ENCODE data around the gene MYH11.
"Not testable (repeated sequence)": the region's sequence is repeated elsewhere in the genome, so short reads cannot be mapped to it uniquely, and the experiment has no call there.

Gene MYH11

DNA sequence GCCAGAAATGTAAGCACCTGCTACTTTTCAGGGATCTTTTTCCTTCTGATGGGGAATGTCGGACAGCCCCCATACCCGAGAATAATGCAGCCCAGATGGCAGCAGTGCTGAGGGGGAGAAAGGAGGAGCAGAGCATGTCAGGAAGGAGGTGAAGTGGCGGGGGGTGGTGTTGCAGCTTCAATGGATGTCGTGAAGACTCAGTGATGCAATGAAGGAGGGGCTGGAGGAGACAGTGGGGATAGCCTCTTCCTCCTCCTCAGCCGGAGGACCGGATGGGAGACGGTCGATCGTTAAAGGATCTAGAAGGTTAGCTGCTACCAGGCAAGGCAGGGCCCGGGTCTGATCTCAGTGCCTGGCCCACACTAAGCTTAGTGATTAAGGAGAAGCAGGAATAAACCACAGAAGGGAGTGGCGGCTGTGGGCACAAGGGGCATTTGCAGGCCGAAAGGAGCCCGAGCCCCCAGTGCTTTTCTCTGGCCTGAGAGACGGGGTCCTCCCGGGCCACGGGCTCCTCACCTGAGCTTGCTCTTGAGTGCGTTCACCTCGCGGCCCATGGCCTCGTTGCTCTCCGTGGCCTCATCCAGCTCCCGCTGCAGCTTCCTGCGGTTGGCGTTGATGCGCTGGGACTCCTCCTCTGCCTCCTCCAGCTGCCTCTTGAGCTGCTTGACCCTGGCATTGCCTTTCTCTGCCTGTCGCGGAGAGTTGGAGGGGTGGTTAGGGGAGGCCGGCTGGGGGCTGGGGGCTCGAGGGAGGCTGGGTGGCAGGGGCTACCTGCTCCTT lies 142.2 kb downstream of the MYH11 start:
- no peak for DNase-seq (ENCODE audit: low read depth)

DNA sequence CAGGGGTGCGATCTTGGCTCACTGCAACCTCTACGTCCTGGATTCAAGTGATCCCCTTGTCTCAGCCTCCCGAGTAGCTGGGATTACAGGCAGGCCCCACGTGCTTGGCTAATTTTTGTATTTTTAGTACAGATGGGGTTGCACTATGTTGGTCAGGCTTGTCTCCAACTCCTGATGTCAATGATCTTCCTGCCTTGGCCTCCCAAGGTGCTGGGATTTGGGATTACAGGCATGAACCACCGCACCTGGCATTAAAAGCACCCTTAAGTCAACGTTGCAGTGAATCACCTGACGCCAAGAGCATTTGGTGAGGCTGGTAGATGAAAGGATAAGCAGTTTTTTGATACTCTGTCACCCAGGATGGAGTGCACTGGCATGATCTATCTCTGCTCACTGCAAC lies 147.8 kb downstream of the MYH11 start:
- no peak for DNase-seq (ENCODE audit: low read depth)

DNA sequence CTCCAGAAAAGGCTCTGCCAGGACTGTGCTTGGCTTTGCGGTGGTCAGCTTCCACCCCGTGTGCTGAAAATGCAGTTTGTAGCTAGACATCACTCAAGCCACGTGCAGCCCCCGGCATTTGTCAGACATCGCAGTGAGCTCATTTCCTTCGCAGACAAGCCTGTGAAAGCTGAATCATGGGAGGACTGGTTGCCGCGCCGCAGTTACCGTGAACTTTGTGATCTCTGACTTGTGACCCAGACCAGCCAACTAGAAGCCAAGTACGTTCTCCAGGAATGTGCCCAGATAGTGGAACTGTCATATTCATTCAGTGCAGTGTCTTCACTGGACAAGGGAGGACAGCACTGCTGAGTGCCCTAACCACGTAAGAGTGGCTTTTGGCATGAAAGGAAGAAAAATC lies 148.7 kb downstream of the MYH11 start:
- no peak for DNase-seq (ENCODE audit: low read depth)

DNA sequence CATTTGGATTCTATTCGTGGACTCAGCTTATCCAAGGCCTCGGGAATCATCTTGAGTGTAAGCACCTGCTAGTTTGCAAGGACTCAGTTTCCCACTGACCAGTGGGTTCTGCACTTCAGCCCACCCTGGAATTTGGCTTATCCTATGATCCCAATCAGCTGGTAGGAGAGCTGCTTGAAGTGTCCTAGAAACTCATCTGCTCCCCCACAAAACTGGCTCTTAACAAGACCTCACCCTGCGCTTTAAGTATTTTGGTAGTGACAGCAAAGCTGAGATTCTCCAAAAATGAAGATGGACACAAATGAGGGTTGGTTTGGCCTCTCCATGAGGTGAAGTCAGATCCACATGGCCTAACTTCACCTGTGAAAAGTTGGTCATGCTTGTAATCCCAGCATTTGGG lies 149.5 kb downstream of the MYH11 start:
- no peak for DNase-seq (ENCODE audit: low read depth)

DNA sequence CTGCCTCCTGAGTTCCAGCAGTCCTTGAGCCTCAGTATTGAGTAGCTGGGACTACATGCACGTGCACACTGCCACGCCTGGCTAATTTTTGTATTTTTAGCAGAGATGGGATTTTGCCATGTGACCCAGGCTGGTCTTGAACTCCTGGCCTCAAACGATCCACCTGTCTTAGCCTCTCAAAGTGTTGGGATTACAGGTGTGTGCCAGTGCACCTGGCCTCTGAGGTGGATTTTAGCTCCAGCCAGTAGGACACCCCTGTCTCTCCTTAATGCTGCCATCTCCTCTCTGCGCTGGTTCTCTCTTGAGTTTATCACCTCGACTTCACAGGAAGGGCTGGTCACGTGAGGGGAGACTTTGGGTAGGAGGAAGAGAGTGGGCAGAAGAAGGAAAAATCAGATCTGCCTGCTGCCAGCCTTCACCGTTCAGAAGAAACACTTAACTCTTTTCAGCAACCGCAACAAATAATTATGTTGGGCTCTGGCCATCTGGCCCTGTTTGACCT lies 151.7 kb downstream of the MYH11 start:
- DNase-seq (ENCODE audit: low read depth): no peak

DNA sequence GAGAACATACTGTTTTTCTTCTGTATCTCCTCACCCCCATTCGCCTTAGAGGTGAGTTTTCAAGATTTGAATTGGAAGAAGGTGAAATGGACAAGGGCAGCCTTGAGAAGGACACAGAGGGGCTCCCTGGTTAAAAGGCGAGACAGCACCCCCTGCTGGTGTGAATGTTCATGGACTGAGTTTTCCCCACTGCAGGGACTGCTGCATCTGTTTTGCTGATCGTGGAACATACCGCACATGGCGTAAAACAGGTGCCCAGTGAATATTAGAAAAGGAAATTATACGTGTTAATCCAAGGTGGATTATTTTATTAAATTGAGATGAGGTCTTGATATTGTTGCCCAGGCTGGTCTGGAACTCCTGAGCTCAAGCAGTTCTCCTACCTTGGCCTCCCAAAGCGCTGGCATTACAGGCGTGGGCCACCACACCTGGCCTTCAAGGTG lies 152.3 kb downstream of the MYH11 start:
- peak; percentile 59 for DNase-seq (ENCODE audit: low read depth)

DNA sequence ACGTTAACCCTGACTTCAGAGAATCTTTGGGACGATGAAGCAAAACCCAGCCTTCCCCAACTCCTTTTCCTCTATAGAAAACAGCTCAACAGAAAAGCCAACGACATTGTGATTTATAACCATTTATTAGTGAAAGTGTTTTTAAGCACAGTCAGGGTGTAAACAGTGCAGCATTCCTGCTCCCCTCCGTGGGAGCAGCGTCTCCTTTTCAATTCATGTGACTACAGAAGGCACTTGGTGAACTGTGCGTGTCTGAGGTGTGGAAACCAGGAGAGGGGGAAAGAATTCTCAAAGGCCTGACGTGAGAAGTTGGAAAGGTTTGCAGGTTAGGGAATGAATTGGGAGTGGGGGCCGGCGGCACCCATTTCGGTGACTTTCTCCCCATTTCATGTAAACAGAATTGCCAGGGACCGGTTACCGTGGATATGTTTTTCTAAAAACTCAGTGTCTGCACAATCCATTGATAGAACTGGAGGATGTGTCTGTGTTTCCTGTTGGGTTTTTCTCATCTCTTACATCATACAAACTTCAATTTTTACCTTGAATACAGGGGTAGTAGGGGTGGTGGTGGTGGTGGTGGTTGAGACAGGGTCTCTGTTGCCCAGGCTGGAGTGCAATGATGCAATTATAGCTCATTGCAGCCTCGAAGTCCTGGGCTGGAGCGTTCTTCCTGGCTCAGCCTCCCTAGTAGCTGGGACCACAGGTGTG lies 153.6 kb downstream of the MYH11 start:
- no peak for DNase-seq (ENCODE audit: low read depth)

DNA sequence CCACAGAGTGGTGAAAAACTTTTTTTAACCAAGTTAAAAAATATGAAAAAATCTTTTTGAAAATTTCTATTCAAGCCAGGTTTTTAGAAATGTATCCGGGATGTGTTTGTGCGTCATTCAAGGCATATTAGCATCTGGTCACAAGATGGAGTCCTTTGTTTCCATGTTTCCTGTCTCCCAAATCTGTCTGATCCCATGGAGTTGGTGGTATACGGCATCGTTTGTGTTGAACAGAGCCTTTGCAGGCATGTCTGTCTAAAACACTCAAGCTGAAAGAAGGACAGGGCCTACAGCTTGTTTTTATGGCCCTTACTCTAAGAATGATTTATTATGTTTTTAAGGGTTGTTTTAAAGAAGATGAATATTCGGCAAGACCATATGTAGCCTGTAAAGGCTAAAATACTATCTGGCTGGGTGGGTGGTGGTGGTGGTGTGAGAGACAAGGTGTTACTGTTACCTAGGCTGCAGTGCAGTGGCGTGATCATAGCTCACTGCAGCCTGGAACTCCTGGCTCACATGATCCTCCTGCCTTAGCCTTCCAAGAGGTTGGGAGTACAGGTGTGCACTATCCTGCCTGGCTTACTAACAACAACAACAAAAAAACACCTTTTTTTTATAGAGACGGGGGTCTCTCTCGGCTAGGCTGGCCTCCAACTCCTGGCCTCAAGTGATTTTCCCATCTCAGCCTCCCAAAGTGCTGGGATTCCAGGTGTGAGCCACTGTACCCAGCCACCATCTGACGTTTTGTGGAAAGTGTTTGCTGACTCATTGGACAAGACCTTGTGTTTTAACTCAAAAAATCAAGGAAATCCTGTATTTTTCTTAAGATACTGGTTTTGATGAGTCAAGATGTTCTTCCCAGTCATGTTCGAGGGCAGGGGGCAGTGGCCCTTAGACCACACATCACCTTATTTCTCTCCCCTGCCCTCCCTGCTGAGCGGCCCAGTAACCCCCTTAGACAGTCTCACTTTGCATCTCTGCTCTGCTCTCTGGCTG lies 154.6 kb downstream of the MYH11 start:
- DNase-seq (ENCODE audit: low read depth): no peak

DNA sequence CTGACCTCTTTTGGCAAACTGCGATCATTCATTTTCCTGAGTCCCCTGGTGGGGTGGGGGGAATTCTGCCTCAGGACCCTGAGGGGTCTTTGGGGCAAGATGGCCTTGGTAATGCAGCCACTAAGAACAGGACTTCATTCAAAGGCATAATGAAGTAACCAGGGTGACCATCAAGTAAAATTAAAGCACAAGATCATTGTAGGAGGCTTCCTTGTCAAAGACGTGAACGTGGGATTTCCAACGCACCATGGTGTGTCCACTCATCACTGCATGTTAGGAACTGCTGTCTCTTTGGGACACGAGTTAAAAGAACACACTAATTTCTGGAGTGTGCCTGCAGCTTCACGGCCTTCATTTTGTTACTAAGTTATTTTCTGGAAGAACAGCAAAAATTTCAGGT lies 155.5 kb downstream of the MYH11 start:
- DNase-seq (ENCODE audit: low read depth): no peak

DNA sequence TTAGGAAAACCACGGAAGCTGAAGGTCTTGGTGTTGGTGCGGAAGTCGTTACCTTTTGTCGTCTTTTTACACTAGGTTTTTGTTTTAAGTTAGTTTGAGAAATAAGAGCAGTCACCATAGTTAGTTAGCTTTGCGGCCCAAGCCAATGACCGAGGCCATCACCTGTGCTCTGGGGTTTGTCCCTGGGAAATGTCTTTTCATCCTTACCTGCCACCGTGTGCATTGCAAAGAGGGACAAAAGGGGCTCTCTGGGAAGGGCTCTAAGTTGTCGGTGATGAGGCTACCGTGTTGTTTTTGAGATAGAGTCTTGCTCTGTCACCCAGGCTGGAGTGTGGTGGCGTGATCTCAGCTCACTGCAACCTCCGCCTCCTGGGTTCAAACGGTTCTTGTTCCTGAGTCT lies 157.0 kb downstream of the MYH11 start:
- DNase-seq (ENCODE audit: low read depth): no peak

DNA sequence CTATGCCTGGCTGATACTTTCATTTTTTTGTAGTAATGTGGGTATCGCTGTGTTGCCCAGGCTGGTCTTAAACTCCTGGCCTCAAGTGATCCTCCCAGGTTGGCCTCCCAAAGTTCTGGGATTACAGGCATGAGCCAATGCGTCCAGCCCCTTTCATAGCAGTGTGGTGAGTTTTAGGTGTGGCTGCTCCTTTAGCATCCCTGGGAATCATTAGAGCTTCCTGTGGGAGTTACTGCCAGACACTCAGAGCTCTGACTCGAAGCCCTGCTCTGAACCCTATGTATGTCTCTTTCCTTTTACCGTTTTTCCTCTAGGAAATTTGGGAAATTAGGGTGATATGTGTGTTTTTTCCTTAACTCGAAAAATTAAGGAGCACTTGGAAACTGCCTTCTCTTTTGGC lies 162.3 kb downstream of the MYH11 start:
- DNase-seq (ENCODE audit: low read depth): no peak

DNA sequence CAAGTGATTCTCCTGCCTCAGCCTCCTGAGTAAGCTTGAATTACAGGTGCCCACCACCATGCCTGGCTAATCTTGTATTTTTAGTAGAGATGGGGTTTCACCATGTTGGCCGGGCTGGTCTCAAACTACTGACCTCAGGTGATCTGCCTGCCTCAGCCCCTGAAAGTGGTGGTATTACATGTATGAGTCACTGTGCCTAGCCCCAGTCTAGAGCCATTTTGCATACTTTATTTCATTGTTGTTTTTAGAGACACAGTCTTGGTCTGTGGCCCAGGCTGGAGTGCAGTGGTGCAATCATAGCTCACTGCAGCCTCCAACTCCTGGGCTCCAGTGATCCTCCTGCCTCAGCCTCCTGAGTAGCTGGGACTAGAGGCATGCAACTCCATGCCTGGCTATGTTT lies 164.3 kb downstream of the MYH11 start:
- DNase-seq (ENCODE audit: low read depth): not testable (repeated sequence)

DNA sequence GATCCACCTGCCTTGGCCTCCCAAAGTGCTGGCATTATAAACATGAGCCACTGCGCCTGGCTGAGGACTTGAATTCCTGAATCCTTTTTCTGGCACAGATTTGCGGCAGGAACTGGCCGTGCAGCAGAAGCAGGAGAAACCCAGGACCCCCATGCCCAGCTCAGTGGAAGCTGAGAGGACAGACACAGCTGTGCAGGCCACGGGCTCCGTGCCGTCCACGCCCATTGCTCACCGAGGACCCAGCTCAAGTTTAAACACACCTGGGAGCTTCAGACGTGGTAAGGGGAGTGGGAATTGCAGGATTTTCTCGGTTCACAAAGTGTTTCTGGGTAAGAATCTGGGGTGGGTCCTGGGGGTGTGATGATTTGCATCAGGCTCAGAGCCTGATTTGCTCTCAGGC lies 165.8 kb downstream of the MYH11 start:
- no peak for DNase-seq (ENCODE audit: low read depth)

DNA sequence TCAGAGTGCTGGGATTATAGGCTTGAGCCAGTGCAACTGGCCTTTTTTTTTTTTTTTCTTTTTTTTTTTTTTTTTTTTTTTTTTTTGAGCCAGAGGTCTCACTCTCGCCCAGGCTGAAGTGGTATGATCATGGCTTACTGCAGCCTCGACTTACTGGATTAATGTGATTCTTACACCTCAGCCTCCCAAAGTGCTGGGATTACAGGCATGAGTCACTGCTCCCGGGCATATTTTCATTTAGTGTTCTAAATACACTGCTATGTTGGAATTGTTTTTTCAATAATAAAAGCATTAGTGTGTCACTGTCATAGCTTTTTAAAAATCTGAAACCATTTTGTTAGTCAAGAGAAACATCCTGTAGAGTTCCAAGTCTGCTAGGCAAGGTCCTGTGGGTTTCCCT lies 166.5 kb downstream of the MYH11 start:
- DNase-seq (ENCODE audit: low read depth): no peak

DNA sequence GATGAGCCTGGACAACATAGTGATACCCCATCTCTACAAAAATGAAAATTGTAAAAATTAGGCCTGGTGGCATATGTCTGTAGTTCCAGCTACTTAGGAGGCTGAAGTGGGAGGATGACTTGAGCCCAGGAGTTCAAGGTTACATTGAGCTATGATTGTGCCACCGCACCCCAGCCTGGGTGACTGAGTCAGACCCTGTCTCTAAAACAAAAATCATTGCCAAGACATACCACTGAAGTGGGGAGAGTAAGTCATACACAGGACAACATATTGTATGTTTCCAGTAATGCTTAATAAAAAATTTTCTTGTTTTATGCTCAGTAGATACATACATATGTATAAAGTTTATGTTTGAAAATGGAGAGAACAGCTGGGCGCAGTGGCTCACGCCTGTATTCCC lies 167.5 kb downstream of the MYH11 start:
- no peak for DNase-seq (ENCODE audit: low read depth)

DNA sequence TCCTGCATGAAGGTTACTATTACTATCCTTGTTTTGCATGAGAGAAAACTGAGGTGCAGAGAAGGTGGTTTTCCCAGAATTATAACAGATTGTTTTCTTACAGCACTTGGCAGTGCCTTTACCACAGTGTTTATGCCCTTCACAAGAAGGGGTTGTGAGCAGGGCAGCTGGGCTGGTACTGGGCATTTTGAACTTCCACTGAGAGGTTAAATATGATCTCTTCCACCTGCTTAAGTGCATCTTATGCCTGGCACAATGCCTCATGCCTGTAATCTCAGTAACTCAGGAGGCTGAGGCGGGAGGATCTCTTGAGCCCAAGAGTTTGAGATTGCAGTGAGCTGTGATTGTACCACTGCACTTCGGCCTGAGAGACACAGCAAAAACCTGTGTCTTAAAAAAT lies 170.5 kb downstream of the MYH11 start:
- DNase-seq (ENCODE audit: low read depth): no peak

DNA sequence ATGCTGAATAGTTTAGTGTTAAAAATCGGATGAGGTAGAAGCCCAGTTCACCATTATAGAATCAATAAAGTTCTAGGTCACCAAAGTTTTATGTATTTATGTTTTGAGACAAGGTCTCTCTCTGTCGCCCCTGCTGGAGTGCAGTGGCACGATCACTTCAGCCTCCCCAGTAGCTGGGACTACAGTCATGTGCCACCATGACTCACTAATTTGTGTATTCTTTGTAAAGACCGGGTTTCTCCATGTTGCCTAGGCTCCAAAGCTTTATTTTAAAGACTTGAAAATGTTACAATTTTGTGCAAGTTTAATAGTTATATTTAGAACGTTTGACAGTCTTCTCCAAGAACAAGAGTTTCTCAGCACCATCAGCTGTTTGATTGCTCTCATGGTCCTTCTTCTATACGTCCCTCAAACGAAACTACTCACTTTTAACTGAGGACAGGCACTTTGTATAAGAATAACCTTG lies 174.7 kb downstream of the MYH11 start:
- DNase-seq (ENCODE audit: low read depth): peak; percentile 18

DNA sequence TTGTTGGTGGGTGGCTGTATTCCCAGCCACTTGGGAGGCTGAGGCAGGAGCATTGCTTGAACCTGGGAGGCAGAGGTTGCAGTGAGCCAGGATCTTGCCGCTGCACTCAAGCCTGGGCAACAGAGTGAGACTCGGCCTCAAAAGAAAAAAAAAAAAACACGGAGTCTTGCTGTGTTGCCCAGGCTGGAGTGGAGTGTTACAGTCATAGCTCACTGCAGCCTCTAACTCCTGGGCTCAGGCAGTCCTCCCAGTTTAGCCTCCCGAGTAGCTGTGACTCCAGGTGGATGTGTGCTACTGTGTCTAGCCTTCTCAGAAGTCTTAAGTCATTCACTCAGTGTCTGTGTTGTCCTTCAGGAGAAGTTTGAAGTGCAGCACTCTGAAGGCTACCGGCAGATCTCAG lies 179.4 kb downstream of the MYH11 start:
- DNase-seq (ENCODE audit: low read depth): no peak

DNA sequence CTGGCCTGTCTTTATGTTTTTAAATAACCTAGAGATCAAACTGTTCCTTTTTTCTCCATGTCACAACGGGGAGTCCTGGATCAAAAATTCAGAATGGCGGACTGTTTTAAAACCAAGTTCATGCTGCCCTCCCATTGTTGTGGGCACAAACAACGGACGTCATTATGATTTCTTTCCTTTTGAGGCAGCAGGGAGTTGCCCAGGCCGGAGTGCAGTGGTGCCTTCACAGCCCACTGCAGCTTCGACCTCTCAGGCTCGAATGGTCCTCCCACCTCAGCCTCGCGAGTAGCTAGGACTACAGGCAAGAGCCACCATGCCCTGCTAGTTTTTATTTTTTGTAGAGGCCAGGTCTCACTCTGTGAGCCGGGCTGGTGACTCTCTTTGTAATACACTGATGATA lies 180.3 kb downstream of the MYH11 start:
- DNase-seq (ENCODE audit: low read depth): no peak

DNA sequence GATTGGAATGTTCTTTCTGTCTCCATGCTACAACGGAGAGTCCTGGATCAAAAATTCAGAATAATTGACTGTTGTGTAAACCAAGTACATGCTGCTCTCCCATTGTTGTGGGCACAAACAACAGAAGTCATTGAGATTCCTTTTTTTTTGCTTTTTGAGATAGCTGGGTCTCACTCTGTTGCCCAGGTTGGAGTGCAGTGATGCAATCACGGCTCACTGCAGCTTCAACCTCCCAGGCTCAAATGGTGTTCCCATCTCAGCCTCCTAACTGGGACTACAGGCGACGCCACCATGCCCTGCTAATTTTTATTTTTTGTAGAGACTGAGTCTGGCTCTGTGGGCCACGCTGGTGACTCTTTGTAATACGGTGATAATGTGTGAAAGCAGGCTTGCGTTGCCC lies 182.3 kb downstream of the MYH11 start:
- DNase-seq (ENCODE audit: low read depth): no peak

DNA sequence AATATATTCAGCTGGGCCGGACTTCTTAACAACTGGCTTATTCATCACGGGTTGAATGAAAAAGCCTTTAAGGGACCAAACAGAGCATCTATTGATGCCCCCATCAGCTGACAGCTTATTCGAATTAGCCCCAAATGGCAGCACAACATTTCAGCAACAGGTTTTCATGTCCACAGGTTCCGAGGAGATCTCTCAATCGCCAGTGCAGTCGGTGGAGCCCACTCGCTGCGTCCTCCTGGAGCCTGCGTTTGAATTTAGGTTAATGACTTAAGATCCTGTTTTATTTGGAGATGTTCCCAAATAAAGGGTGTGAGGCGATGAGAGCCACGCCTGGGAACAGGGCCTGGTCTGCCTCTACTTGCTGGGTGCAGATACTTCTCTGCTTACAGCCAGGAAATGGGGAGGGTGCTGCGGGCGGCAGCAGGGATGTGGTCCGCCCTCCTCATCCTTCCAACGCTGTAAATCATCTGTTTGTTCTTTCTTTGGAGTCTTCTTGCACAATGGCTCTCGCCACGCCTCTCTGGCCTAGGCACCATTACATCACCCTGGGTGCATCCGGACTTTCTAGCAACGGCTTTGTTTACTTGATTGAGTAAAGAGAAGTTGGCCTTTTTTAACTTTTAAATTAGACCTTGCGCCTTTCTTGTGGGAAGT lies 184.2 kb downstream of the MYH11 start:
- peak; percentile 71 for DNase-seq (ENCODE audit: low read depth)

DNA sequence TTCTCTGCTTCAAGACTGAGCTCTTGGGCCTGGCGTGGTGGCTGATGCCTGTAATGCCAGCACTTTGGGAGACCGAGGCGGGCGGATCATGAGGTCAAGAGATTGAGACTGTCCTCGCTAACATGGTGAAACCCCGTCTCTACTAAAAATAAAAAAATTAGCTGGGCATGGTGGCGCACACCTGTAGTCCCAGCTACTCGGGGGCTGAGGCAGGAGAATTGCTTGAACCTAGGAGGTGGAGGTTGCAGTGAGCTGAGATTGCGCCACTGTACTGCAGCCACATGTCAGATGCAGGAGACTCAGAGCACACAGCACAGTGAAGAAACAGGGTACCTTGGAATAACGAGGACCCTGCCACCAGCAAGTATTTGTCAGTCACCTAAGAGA lies 184.7 kb downstream of the MYH11 start:
- not testable (repeated sequence) for DNase-seq (ENCODE audit: low read depth)

All from T follicular helper cell (primary cell).